B cell (primary cell): ENCODE measurements around the gene POU5F1.

Experiments used
- CTCF ChIP-seq: fragments of 200-600 bp; IDR thresholded peaks from one replicate; pipeline ENCODE4 v1.8.0; 2022; ENCODE audit warnings: antibody characterized with exemption, mild to moderate bottlenecking
- EZH2 ChIP-seq: IDR thresholded peaks from 2 replicates; pipeline ENCODE4 v1.6.1; 2012; ENCODE audit warnings: borderline replicate concordance, low read depth, mild to moderate bottlenecking, moderate library complexity, low read length; ENCODE audit not compliant: insufficient read depth, poor library complexity, severe bottlenecking

DNA sequence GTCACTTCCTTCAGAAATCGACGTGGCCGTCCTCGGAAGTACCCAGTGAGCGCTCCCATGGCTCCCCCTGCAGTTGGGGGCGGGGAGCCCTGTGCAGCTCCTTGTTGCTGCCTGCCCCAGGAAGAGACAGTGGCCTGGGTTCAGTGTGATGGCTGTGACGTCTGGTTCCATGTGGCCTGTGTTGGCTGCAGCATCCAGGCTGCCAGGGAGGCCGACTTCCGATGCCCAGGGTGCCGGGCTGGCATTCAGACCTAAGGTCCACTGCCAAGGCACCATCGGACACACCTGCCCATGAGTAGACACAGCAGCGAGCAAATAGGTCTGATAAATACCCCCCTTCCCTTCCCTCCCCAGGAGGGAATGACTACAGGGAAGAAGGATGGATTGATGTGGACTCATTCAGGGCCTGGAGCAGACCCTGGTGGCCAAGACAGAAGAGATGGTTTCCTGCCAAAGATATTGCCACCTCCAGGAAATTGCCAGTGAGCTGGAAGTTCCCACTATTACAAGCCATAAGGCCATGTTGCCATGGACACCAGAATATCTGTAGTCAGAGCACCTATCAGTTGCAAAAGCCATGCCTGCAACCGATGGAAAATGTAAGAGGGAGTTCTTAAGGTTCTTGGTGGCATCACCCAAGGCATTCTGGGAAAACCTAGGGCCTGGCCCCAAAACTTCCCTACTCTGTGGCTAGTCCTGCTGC, 7.9 kb downstream of the POU5F1 start:
- TF ChIP-seq CTCF (no peak), EZH2 (no peak)
